KOPT-K1 (cell line): ENCODE results near the gene RGS4.

Experiments
- H3K27ac ChIP-seq: fragments of 200-600 bp; sonication (generic); 2 replicates; pipeline ENCODE4 v1.5.1; 2016; ENCODE audit warnings: antibody characterized with exemption, mild to moderate bottlenecking, low read depth, low read length; ENCODE audit not compliant: poor library complexity, severe bottlenecking
- H3K36me3 ChIP-seq: fragments of 200-600 bp; sonication (generic); 2 replicates; pipeline ENCODE4 v1.5.1; 2017; ENCODE audit warnings: antibody characterized with exemption, mild to moderate bottlenecking, low read length, moderate library complexity; ENCODE audit not compliant: insufficient read depth
- H3K9me3 ChIP-seq: fragments of 200-600 bp; sonication (generic); 2 replicates; pipeline ENCODE4 v1.5.1; 2017; ENCODE audit warnings: antibody characterized with exemption, low read length, mild to moderate bottlenecking; ENCODE audit not compliant: insufficient read depth, poor library complexity, severe bottlenecking

The RGS4 gene

GRCh38 chr1:163069142-163069541, at the start of gene RGS4:
Gene RGS4, plus strand, starts transcription at chr1:163069361. Its CDS starts 124 bp downstream, at chr1:163069485.
- H3K27ac ChIP-seq, result no peak within 1 kb of the TSS

GRCh38 chr1:163022129-163022528, 47.0 kb upstream of the RGS4 start:
- Histone ChIP-seq H3K27ac (no peak overlapping the region), H3K36me3 (no peaks in the 10 kb centered on the region), H3K9me3 (peaks cover 13% of the 10 kb centered on the region)

More at GRCh38 chr1:163069142-163069541, at the start of gene RGS4:
- no peaks in the 10 kb centered on the region for H3K9me3 ChIP-seq
- no peaks in the 10 kb centered on the region for H3K36me3 ChIP-seq

- H3K9me3 ChIP-seq, result peaks cover 6% of the 10 kb centered on the region
- no peak overlapping the region for H3K27ac ChIP-seq
- H3K36me3 ChIP-seq, result no peaks in the 10 kb centered on the region
Measured at GRCh38 chr1:163027610-163028009, 41.6 kb upstream of the RGS4 start.

DNA sequence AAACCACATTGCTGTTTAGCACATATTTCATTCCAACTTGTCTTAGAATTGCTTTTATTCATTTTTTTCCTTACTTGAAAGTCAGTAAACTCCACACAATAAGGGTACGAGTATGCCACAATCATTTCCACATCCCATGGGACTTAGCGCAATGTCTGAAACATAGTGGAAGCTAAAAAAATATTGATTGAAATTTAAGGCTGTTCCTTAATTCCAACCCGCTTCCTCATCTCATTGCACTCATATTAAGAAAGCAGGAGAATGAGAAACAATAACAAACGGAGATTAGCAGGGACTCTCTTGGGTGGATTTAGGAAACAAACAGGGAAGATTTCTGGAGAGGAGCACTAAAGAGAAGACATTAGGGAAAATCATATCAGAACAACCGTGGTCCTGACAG, 39.3 kb upstream of the RGS4 start:
- Histone ChIP-seq H3K27ac (no peak overlapping the region), H3K36me3 (no peaks in the 10 kb centered on the region), H3K9me3 (no peaks in the 10 kb centered on the region)

DNA sequence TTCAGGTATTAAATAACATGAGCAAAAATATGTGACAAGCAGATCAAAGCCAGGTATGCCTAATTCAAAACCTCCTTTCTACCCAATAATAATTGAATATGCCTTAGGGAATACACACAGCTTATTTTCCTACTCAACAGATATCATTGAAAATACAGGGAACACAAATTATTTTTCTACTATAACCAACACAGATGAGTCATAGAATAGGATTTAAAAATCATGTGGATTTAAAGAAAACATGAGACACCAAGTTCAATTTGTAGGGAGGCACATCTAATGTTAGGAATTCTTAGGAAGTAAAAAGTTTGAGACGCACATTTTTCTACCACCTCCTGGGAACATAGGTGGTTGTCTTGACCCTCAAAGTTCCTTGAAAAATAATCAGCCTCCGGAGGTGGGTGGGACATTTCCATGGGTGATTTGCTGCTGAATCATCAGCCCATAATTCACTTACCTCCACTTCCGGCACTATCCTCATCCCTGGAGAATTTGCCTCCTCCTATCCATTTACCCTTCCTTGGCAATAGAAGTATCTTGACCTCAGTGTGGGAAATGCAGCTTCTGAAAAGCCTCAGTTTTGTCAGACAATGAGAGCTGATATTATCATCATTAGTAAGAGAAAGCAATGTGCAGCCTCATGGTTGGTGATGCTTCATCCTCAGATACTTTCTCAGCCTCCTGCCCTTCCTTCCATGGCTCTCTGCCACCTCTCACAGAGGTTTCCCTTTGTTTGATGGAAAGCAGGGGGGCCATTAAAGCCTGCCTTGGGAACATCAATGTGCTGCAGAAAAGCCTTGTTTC, 33.5 kb upstream of the RGS4 start:
- Histone ChIP-seq H3K36me3 (no peaks in the 10 kb centered on the region), H3K27ac (no peak overlapping the region), H3K9me3 (no peaks in the 10 kb centered on the region)

GRCh38 chr1:163036671-163037070, 32.5 kb upstream of the RGS4 start:
- no peak overlapping the region for H3K27ac ChIP-seq
- no peaks in the 10 kb centered on the region for H3K36me3 ChIP-seq

DNA sequence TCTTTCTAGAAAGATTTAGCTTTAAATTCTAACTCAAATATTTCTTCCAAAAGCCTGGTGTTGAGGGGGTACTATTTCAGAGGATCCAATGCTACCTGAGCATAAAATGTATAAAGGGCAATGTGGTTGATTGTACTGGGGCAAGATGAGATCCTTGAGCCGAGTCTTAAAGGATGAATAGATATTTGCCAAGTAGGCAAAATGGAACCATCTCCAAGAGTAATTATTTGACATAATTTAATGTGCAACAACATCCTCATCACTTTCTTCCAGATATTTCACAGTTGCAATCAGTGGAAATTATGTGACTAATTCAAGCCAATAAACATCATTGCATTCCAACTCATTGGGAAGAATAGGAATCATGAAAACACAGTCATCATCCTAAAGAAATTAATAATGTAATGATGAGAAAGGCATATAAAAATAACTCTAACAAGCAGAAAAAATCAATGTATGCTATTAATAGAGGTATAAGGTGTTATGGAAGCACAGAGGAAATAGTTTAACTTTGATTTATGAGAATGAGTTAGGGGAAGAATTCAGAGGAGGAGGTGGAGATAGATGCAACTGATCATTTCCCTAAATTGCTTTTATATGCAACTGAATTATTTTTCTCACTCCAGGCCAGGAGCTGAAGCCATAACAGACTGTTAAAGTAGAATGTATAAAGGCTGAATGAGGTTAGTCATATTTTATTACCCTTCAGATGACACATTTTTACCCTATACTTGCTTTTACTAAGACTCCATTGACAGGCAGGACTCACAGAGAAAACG, 30.0 kb upstream of the RGS4 start:
- H3K36me3 ChIP-seq, result no peaks in the 10 kb centered on the region
- H3K27ac ChIP-seq, result no peak overlapping the region

More at GRCh38 chr1:163036671-163037070, 32.5 kb upstream of the RGS4 start:
- H3K9me3 ChIP-seq, result no peaks in the 10 kb centered on the region

GRCh38 chr1:163039707-163040093, 29.5 kb upstream of the RGS4 start:
- Histone ChIP-seq H3K27ac (no peak overlapping the region), H3K9me3 (no peaks in the 10 kb centered on the region), H3K36me3 (no peaks in the 10 kb centered on the region)

More for the DNA sequence above, 30.0 kb upstream of the RGS4 start:
- H3K9me3 ChIP-seq, result no peaks in the 10 kb centered on the region

DNA sequence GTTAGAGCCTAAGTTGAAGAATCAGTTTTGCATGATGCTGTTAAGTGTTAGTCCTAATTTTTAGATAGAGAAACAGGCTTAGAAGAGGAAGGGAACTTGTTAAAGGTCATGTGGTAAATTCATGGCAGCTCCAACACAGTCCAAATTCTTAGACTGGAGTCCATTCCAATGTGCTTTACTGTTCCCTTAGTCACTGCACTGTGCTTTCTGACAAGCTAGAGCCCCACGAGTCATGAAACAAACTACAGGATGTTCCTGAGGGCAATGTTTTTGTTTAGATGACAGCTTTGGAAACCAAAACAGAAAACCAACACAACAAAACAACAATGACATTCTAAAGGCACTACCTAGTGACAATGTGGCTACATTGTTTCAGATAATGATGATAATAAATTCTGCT, 23.1 kb upstream of the RGS4 start:
- Histone ChIP-seq H3K36me3 (no peaks in the 10 kb centered on the region), H3K27ac (no peak overlapping the region), H3K9me3 (no peaks in the 10 kb centered on the region)

DNA sequence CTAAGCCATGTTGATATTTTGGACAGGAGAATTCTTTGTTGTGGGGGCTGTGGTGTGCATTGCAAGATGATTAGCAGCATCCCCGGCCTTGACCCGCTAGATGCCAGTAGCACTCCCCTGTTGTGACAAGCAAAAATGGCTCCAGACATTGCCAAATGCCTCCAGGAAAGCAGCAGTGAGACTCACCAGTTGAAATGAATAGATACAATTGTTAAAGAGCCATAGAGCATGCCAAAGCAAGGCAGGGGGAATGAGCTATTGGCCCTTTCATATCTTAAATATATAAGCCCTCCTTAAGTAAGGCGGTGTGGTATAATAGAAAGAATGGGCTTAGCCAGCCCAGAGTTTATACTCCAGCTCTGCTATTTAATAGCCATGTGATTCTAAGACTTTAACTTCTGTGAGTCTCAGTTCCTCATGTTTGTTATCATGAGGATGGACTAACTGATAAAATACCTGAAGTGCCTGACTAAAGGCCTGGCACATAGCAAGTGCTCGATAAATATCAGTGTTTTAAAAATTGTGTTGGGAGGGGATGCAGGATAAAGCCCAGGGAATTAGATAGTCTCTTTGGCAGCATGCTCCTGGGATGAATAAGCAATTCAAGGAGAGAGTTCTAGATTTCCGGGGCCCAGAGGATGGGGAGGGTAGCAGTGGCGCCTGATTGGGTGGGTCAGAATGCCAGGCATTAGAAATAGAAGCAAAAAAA, 21.1 kb upstream of the RGS4 start:
- Histone ChIP-seq H3K27ac (no peak overlapping the region), H3K9me3 (no peaks in the 10 kb centered on the region), H3K36me3 (no peaks in the 10 kb centered on the region)

- no peaks in the 10 kb centered on the region for H3K9me3 ChIP-seq
- no peak overlapping the region for H3K27ac ChIP-seq
- H3K36me3 ChIP-seq, result no peaks in the 10 kb centered on the region
Measured at GRCh38 chr1:163048869-163049268, 20.3 kb upstream of the RGS4 start.

- Histone ChIP-seq H3K9me3 (no peaks in the 10 kb centered on the region), H3K36me3 (no peaks in the 10 kb centered on the region), H3K27ac (no peak overlapping the region)
Measured at GRCh38 chr1:163049296-163049695, 19.9 kb upstream of the RGS4 start.

GRCh38 chr1:163050496-163050895, 18.7 kb upstream of the RGS4 start:
- H3K36me3 ChIP-seq, result no peaks in the 10 kb centered on the region
- no peaks in the 10 kb centered on the region for H3K9me3 ChIP-seq
- H3K27ac ChIP-seq, result no peak overlapping the region

- no peaks in the 10 kb centered on the region for H3K36me3 ChIP-seq
- H3K27ac ChIP-seq, result no peak overlapping the region
Measured at GRCh38 chr1:163054181-163054591, 15.0 kb upstream of the RGS4 start.

GRCh38 chr1:163055005-163055404, 14.2 kb upstream of the RGS4 start:
- Histone ChIP-seq H3K36me3 (no peaks in the 10 kb centered on the region), H3K9me3 (no peaks in the 10 kb centered on the region), H3K27ac (no peak overlapping the region)

More at GRCh38 chr1:163054181-163054591, 15.0 kb upstream of the RGS4 start:
- H3K9me3 ChIP-seq, result no peaks in the 10 kb centered on the region
